Heart left ventricle (tissue), 13 donors: Measurements from ENCODE around the gene CTRB1.

Experiments used
- CTCF ChIP-seq, 12 donors: fragments of 200-600 bp; sonication (generic) in 4 of 12; IDR thresholded peaks; one replicate each; pipeline versions ENCODE4 v1.5.0 to v1.8.0; 2018 to 2022; ENCODE audit warnings: antibody characterized with exemption in 12 of 12, mild to moderate bottlenecking in 5 of 12
- POLR2A ChIP-seq, 2 donors: fragments of 450-650 bp; IDR thresholded peaks; one replicate each; pipeline ENCODE4 v1.6.1; 2017; ENCODE audit warnings: antibody characterized with exemption in 2 of 2, mild to moderate bottlenecking in 2 of 2, moderate library complexity in 2 of 2
- donor health status: ischemic (EF 13 %, LVEDD 7.1; RV severe dilation, severe dysfunction).
- donor health status: DM: no; HTN: yes; CAD: no.
- donor health status: DM: no; HTN: no; CAD: no.
- donor health status: ischemic (EF 25% LVEDD 6.9; RV normal size, moderate dysfunction).
- donor health status: ischemic (EF 25% LVEDD 5.7; RV mildly dilated, moderate dysfunction).
- donor health status: ischemic (EF 35%, LVEDD 5.7; RV mildly dilated, moderate dysfunction).
- donor health status: nonischemic (EF 11% LVEDD 7.7; RV severe dilation, severe dysfunction).
- donor health status: DM: yes; HTN: yes; CAD: no.
- donor health status: PGD.
- donor health status: ischemic (EF 29% LVEDD 5.4; RV normal size, mild dysfunction).
- donor health status: nonischemic (EF 23%, LVEDD 6.1; RV moderate dilation, normal function).

GRCh38 chr16:75238132-75238852 is 19.5 kb downstream of the CTRB1 start:
- TF ChIP-seq POLR2A (IDR thresholded peaks at IDR 0.05) (no peak), CTCF (IDR thresholded peaks at IDR 0.05) (no peak)
